Prostate gland (tissue), 1 donor: Measurements from ENCODE around the gene TRNAU1AP.
"Not testable (repeated sequence)": the region's sequence is repeated elsewhere in the genome, so short reads cannot be mapped to it uniquely, and the experiment has no call there.

ENCODE experiments used
- POLR2A ChIP-seq: fragments of 450-650 bp; IDR thresholded peaks from one replicate; pipeline ENCODE4 v1.6.1; 2016; ENCODE audit warnings: antibody characterized with exemption, mild to moderate bottlenecking
- POLR2AphosphoS5 ChIP-seq: sonication (generic); formaldehyde crosslinking; IDR thresholded peaks from one replicate; pipeline ENCODE4 v1.6.1; 2017; ENCODE audit warnings: antibody characterized with exemption

GRCh38 chr1:28593988-28594356 lies 41.1 kb downstream of the TRNAU1AP start:
- not testable (repeated sequence) for TF ChIP-seq POLR2AphosphoS5, POLR2A
